ENCODE measurements around the gene CP.
A peak's percentile ranks its signal among the peaks of the same experiment; 100 is the strongest.
"Not testable (repeated sequence)": the region's sequence is repeated elsewhere in the genome, so short reads cannot be mapped to it uniquely, and the experiment has no call there.

Gene CP

DNA sequence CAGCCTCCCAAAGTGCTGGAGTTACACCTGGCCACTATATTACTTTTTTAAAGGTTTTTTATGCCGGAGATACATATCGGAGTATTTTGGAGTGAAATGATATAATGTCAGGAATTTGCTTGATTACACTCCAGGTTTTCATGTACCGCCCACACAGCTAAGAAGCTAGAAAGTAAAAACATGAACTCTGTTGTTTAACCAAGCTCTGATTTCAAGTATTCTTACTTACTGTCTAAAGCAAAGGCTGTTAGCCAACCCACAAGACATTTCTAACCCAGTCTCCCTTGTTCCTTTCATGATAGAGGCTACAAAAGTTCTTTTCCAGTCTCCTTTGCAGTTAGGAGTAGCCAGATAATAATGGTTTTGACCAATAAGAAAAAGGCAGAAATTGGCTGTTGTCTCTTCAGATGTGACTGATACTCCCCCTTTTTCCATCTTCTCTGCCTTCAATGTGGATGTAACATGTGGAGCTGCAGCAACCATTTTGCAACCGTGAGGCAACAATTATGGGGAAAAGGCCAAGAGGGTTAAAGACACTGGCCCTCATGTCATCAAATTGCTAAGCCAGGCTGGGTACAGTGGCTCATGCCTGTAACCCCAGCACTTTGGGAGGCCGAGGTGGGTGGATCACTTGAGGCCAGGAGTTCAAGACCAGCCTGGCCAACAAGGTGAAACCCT is 6.1 kb upstream of the CP start:
- DNase-seq (ENCODE audit: low spot score): no peak

DNA sequence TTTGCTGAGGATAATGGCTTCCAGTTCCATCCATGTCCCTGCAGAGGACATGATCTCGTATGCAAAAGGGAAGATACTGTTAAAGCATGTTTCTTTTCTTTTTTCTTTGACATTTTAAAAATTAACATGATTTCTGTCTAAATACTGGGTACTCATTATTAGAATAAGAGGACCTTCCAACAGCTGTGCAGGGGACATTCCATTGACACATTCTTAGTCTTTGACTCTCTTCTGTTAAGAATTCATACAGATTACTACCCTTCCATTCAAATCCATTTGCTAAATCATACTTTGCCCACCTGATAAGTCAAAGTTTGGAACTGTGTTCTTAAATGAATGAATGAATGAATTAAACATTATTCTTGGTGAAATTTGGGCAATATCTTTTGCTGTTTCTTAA is 5.1 kb upstream of the CP start:
- DNase-seq (ENCODE audit: low spot score): no peak

DNA sequence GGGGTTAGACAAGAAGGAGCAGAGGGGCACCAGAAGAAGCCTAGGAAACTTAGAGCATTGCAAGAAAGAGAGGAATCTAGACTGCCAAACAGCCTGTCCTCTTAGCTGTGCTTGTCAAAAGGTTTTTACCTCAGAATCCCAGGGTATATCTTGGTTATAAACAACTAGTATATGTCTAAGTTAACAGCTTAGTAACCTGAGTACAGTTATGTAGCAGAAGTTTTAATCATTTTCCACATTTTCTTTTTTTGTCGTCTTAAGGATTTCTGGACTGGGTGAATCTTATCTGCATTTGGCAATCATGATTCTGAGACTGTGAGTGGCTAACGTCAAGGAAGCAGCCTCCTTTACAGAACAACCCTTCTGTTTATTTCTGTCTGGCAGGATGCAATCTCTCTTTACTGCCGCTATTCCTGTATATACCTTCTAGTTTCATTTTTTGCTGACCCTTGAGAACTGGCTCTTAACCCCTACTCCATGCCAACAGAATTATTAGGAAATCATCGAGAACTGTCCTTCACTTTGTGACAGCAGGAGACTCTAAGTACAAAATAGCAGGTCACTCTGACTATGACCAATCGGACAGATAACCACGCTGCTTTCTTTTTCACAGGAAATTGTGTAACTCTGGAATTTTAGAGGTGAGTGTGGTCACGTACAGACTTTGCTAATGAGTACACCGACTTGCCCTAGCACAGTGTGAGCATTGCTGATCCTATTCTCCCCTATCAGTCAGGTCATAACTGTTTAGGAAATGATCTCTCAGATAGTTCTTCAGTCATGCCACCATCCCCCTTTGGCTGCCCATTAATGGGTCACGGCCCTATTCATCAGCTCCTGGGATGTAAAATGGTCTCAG is 3.3 kb upstream of the CP start:
- peak; percentile 67 for DNase-seq (ENCODE audit: low spot score)

DNA sequence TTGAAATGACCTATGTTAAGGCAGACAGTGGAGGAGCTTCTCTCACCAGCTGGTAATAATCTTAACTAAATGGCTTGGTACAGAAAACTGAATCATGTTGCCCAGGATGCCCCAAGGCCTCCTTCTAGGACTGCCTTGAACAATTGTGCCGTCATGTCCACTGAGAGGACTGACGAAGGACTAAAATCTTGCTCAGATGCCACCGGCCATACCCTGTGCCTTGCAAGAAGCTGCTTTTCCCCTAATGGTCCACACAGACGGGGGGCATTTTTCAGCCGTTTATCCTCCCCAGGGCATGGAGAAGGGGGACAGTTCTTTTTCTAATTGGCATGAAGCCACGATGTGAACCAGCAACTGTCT is 1.8 kb upstream of the CP start:
- no peak for DNase-seq (ENCODE audit: low spot score)

DNA sequence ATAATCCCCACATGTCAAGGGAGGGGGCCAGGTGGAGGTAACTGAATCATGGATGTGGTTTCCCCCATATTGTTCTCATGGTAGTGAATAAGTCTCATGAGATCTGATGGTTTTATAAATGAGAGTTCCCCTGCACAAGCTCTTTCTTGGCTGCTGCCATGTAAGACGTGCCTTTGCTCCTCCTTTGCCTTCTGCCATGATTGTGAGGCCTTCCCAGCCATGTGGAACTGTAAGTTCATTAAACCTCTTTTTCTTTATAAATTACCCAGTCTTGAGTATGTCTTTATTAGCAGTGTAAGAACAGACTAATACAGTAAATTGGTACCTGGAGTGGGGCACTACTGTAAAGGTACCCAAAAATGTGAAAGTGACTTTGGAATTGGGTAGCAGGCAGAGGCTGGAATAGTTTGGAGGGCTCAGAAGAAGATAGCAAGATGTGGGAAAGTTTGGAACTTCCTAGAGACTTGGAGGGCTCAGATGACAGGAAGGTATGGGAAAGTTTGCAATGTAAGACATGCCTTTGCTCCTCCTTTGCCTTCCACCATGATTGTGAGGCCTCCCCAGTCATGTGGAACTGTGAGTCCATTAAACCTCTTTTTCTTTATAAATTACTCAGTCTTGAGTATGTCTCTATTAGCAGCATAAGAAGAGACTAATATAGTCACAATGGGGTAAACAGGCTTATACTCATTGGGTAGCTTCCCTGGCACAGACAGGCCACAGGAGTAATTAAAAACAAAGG is 2.1 kb downstream of the CP start:
- not testable (repeated sequence) for DNase-seq (ENCODE audit: low spot score)

DNA sequence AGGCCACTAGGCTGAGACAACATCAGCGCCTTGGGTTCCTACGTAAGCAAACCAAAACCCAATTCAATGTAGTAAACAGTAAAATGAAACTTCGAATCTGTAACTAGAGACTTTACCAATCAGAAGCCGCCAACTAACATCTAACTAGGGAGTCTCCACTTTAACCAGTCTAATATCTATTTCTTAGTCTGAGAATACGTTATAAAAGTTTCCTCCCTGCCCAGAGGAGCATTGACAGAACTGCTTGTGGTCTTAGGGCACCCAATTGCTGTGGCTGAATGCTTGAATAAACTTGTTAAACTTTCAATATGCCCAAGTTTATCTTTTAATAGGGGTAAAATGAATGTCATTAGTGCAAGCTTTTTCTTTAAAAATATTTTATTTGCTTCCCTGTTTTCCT is 4.3 kb downstream of the CP start:
- DNase-seq (ENCODE audit: low spot score): no peak

DNA sequence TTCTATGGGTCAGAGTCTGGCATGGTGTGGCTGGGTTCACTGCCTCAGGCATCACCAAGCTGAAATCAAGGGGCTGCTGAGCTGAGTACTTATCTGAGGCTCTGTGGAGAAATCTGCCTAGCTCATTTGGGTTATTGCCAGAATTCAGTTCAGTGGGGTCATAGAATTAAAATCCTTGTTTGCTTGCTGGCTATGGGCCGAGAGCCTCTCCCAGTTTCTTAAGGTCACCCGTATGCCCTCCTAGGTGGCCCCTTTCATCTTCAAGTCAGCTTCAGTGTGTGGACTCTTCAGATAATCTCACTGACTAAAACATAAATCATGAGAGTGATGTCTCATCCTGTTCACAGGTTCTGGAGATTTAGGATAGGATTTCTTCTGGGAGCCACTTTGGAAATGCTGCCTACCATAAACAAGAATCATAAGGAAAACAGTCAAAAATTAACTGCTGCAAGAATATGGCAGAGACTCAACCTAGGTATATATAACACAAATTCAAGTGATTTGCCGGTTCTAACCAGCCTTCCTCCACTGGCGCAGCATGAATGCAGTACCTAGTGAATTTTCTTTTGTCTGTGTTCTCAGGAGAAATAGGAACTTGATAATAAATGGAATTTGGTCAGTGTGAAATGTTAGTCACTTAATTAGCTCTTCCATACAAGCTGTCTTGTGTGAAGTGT is 5.3 kb downstream of the CP start:
- no peak for DNase-seq (ENCODE audit: low spot score)

DNA sequence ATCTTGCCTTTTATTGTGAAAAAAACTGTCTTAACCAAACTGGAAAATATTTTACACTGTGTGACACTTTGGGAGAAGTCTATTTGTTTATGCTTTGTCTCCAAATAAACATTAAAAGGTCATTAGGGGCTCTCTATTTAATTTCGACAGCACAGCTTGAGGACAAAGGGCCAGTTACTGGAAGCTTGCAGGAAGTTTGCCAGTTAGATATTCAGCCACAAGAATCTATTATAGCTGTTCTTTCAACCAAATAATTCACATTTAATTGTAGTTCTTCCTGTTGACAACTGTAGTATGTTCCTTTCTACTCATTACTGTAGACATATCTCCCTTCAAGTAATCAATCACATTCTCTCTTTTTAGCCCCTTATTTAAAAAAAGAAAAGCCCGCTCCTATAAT is 6.1 kb downstream of the CP start:
- no peak for DNase-seq (ENCODE audit: low spot score)

DNA sequence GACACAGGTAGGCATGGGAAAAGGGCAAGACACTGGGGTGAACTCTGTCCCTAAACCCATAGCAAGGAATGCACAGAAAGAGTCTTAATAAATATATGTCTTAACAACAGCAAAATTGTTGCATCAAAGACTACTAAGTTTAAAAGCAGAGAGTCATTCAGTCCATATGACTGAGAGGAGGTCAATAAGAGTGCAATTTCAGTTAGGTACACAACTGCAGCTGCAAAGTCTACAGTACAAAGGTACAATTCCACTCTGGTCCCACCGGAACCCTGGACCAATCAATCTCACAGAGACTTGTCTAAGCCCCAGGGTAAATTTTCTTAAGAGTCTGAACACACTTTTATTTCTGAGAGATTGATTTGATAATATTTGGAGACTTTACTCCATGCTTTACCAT is 6.9 kb downstream of the CP start:
- DNase-seq (ENCODE audit: low spot score): no peak

DNA sequence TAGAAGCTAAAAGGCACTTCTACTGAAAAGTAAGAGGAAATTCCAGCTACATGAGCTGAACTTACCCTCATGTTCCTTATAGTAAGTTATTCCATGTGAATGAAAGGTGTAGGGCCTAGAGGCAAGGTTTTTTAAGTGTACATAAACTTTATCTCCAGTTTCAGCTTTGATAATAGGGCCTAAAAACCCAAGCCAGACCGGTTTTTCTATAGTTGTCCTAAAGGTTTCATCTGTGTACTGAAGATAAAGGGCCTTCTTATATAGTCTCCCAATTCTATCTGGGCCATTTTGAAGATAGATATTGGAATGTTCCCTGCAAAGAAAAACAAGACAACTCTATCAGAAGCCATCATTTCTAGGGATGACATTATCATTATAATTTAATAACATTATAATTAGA is 9.2 kb downstream of the CP start:
- DNase-seq (ENCODE audit: low spot score): no peak

DNA sequence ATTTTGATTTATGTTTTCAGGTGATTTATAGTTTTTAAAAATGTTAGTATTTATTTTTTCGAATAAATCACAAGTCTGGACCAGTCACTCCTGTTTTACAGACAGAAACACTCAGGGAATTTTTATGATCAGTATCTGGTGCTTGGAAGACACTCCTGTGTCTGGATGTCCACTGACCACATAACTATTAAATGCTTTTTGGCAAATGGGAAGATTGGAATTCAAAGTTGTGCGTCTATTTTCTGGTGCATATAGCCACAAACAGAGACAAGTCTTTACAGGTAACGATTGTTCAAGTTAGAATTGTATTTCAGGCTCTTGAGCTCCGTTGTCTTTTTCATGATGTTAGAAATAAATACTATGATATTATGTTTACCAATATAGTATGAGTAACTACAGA is 12.2 kb downstream of the CP start:
- no peak for DNase-seq (ENCODE audit: low spot score)

DNA sequence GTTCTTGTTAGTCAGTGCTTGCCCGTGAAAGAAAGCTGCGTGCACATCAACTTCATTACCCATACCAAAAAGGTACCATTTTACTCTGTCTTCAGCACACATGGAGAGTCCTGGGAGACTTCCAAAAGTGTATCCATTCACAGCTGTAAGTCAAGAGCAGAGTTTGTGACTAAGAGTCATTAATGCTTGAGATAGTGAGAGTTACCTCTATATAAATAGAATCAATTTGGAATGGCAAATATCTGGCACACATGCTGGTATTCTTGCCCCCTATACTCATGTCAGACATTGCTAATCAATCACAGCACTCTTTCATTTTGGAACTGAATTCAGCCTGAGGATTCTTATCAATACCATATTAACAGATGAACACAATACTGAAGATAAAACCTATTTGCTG is 14.2 kb downstream of the CP start:
- no peak for DNase-seq (ENCODE audit: low spot score)

DNA sequence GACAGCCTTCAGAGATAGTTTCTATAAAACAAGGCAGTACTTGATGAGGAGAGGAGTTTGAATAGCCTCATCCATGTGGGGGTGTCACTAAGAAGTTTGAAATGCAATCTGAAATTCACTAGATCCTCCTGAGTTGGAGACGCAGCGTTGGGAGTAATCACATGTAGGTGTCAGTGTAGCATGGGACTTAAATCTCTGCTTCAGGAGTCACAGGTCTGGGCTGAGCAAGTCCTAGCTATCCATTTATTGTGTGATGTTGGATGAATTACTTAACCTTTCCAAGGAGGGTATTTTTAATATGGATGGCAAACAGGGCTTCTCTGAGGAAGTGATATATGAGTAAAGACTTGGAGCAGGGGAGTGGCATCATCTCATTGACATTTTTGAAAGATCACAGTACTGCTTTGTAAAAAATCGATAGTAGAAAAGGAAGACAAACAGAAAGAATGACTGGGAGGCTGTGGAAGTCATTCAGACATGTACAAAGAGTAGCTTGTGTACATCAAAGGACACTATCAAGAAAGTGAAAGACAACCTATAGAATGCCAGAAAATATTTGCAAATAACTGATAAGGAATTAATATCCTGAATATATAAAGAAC is 17.1 kb downstream of the CP start:
- DNase-seq (ENCODE audit: low spot score): no peak

DNA sequence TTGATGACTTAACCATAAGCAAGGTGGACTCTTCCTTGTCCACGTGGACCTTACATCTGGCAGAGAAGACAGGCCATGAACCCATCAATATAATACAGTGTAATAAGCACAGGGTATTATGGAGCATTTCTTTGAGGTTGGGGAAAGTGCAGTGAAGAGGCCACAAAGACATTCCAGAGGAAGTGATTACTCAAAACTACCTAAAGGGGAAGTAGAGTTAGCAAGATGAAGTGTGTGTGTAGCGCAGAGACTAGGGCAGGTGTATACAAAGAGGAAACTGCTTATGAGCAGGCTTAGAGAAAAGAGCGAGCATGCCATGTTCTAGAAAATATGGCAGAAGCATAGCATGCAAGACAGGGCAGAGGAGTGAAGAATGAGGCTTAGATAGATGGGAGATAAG is 17.9 kb downstream of the CP start:
- DNase-seq (ENCODE audit: low spot score): no peak

DNA sequence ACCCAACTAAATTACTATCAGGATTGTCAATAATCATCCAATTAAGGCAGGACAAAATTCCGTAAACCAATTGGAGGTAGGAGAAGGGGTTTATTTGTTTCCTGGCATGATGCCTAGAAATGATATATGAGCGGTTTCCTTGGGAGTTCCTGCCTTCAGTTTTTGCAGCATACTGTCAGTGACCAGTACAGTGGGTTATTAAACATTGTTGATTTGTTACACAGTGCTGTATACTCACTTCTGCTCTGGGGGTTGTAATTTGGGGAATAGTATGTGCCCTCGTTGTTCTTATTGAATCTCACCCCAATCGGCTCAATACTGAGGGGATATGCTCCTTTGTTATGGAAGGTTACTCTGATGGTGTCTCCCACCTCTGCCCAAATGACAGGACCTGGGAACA is 22.2 kb downstream of the CP start:
- no peak for DNase-seq (ENCODE audit: low spot score)

DNA sequence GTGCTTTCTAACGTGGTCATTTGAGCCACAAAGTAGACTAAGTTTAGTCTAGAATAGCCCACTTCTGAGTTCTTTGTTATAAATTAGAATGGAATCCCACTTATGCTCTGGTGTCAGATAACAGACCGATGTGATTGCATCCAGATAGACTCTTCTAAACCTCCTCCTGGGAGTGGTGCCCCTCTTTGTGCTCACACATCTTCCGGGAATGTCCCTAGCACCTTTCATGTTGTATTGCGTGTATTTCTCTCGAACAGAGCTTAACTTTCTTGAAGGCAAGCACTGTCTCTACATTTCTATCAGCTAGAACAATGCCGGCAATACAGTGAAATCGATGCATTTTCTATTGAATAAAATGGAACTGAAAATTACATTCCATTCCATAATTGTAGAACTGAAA is 23.0 kb downstream of the CP start:
- no peak for DNase-seq (ENCODE audit: low spot score)

DNA sequence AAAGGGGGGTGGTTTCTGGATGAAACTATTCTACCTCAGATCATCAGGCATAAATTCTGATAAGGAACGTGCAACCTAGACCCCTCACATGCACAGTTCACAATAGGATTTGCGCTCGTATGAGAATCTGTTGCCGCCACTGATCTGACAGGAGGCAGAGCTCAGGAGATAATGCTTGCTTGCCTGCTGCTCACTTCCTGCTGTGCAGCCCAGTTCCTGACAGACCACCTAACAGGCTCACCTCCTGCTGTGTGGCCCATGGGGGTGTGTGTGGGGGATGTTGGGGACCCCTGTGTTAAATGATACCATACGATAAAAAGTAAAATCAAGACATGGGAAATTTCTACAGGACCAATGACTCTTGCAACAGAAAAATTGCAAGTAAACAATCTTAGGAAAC is 24.0 kb downstream of the CP start:
- DNase-seq (ENCODE audit: low spot score): no peak

DNA sequence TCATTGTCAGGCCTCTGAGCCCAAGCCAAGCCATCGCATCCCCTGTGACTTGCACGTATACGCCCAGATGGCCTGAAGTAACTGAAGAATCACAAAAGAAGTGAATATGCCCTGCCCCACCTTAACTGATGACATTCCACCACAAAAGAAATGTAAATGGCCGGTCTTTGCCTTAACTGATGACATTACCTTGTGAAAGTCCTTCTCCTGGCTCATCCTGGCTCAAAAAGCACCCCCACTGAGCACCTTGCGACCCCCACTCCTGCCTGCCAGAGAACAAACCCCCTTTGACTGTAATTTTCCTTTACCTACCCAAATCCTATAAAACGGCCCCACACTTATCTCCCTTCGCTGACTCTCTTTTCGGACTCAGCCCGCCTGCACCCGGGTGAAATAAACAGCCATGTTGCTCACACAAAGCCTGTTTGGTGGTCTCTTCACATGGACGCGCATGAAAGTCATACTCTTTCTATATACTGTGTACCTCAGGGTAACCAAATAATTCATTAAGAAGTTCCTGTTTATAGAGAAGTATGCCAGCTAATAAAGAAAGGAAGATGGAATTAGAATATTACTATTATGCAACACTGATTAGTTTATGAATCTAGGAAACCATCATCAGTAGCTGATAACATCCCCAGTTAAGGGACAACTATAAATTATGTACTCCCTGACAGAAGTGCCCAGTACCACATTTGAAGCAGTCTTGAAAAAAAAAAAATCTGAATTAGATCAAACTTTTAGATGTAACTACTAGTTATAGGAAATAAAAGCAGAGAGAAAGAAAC is 24.6 kb downstream of the CP start:
- not testable (repeated sequence) for DNase-seq (ENCODE audit: low spot score)

DNA sequence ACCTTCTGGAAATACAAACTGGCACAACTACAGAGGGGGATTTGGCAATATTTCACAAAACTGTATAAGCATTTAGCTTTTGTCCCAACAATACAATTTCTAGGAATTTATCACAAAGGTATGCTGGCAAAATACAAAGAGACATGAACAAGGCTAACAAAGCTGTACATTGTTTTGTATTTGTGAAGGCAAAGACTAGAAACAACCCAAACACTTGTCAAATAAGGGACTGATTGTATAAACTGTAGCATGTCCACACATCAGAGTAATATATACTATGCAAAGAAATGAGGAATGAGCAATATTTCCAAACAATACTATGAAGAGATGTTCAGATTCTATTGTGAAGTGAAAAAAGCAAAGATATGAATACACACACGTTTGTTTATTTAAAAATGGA is 26.4 kb downstream of the CP start:
- no peak for DNase-seq (ENCODE audit: low spot score)

DNA sequence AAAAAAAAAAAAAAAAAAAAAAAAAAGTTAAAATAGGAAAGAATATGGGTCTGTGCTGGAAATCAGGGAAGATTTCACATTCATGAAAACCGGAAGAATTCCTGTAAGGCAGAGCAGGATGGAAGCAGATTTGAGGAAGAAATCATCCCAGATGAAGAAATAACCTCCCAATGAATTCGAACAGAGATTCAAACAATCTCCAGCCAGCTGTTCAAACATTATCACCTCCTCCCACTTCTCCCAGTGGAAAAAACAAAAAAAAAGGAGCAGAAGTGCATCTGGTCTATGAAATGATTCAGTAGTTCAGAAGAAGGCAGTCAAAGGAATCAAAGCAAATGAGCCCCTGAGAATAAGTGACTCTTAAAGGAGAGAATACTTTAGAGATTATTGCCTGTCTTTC is 33.1 kb downstream of the CP start:
- no peak for DNase-seq (ENCODE audit: low spot score)

DNA sequence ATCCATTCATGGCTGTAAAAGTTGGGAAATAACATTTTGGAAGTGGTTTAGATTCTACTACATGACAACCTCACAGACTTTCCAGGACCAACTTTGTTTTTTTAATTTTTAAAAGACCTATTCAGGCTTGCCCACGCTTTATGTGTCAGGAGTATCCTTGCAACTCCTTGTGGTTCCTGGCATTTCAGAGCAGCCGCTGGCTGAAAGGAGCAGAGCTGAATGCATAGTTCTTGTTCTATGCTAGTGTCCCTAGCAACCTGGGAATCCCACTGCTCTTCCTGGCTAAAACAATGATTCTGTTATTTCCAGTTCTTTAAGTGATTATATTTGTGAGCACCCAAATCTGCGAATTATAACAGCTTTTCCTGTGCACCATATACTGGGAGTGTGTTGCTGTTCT is 34.9 kb downstream of the CP start:
- no peak for DNase-seq (ENCODE audit: low spot score)
